ENCODE results near the gene OPN1SW. TPM values are rescaled to one million over a fixed set of nuclear protein-coding genes. Genes with fewer than 3 reads are reported as not detected.

Gene OPN1SW
- total RNA-seq, 2 donors from 2014 or later: not detected

DNA sequence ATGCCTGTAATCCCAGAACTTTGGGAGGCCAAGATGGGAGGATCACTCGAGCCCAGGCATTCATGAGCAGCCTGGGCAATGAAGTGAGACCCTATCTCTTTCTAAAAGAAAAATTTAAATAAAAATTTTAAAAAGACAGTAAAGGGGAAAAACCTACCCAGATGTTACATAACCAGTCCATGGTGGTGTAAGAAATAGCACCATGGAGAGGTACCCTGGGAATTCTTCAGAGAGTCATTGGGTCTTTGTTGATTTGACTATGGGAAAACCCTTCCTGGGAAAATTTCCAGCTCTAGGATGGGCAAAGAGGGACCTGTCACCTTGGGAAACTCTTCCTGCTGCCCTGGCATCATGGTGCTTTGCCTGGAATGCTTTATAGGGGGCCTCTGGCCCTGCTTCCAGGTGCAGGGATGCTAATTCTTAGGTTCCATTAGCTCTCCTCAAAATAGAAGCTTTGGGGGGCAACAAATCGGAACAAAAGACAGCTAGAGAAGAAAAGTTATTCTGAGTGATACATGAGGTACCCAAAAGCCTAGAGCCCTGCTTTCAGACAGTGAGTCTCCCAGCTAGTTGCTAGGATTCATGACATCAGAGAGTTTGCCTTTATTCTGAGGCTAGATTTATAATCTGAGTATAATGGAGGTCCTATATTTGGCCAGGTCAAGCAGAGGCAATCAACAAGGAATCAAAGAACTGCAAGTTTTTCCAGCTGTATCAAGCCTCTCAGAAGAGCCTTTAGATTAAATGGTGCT lies 26.2 kb upstream of the OPN1SW start:
- ATAC-seq: no peak

DNA sequence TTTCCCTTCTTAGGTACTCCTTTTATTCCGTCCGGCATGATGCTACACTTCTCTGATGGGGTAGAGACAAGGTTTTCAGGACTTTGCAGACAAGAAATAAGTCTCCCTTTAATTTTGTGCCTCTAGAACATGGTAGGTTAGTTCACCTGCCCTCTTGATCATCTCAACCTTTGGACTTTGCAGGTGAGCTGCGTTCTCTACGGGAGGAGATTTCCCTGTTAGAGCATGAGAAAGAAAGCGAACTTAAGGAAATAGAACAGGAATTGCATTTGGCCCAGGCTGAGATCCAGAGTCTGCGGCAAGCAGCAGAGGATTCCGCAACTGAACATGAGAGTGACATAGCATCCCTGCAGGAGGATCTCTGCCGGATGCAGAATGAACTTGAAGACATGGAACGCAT lies 25.4 kb upstream of the OPN1SW start:
- TF ChIP-seq POLR2A (IDR thresholded peaks at IDR 0.05): no peak
- TF ChIP-seq, protein P1, sequence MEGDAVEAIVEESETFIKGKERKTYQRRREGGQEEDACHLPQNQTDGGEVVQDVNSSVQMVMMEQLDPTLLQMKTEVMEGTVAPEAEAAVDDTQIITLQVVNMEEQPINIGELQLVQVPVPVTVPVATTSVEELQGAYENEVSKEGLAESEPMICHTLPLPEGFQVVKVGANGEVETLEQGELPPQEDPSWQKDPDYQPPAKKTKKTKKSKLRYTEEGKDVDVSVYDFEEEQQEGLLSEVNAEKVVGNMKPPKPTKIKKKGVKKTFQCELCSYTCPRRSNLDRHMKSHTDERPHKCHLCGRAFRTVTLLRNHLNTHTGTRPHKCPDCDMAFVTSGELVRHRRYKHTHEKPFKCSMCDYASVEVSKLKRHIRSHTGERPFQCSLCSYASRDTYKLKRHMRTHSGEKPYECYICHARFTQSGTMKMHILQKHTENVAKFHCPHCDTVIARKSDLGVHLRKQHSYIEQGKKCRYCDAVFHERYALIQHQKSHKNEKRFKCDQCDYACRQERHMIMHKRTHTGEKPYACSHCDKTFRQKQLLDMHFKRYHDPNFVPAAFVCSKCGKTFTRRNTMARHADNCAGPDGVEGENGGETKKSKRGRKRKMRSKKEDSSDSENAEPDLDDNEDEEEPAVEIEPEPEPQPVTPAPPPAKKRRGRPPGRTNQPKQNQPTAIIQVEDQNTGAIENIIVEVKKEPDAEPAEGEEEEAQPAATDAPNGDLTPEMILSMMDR (IDR thresholded peaks at IDR 0.05): no peak
- H3K9me3 ChIP-seq: no peaks in the 10 kb centered on the region
- H3K27ac ChIP-seq: no peak overlapping the region
- H3K27me3 ChIP-seq: no peaks in the 10 kb centered on the region
- DNase-seq (no peak), ATAC-seq (no peak)
- intact Hi-C loops (cut with DNase I): no loop called here
- H3K36me3 ChIP-seq (replicated peaks in 1 of 2; ENCODE audit: insufficient read depth in 1 of 2, low read depth in 2 of 2): no peaks in the 10 kb centered on the region
- H3K4me3 ChIP-seq: no peak overlapping the region
- 85 to 88% methylated on average over 9 of the region's 9 CpGs for WGBS, 2 donors
- H3K4me1 ChIP-seq: no peaks in the 10 kb centered on the region

More for the DNA sequence above, 26.2 kb upstream of the OPN1SW start:
- H3K9me3 ChIP-seq: no peaks in the 10 kb centered on the region
- WGBS, 2 donors: 84 to 86% methylated on average over 2 of the region's 2 CpGs
- no peak for DNase-seq
- intact Hi-C loops (cut with DNase I): no loop called here
- TF ChIP-seq, protein P1 (IDR thresholded peaks at IDR 0.05): no peak
- TF ChIP-seq POLR2A (IDR thresholded peaks at IDR 0.05): no peak
- H3K4me1 ChIP-seq: no peaks in the 10 kb centered on the region
- no peak overlapping the region for H3K4me3 ChIP-seq
- no peak overlapping the region for H3K27ac ChIP-seq
- H3K36me3 ChIP-seq (replicated peaks in 1 of 2; ENCODE audit: insufficient read depth in 1 of 2, low read depth in 2 of 2): no peaks in the 10 kb centered on the region
- H3K27me3 ChIP-seq: no peaks in the 10 kb centered on the region

GRCh38 chr7:128800567-128800966 lies 25.0 kb upstream of the OPN1SW start:
- ATAC-seq (no peak), DNase-seq (no peak)
- 87 to 95% methylated on average over 3 of the region's 3 CpGs for WGBS, 2 donors
- H3K4me3 ChIP-seq: no peak overlapping the region
- H3K27me3 ChIP-seq: no peaks in the 10 kb centered on the region
- no peak overlapping the region for H3K27ac ChIP-seq
- intact Hi-C loops (cut with DNase I): no loop called here
- H3K4me1 ChIP-seq: no peaks in the 10 kb centered on the region
- no peaks in the 10 kb centered on the region for H3K36me3 ChIP-seq (replicated peaks in 1 of 2; ENCODE audit: insufficient read depth in 1 of 2, low read depth in 2 of 2)
- H3K9me3 ChIP-seq: no peaks in the 10 kb centered on the region
- TF ChIP-seq, protein P1 (IDR thresholded peaks at IDR 0.05): no peak
- no peak for TF ChIP-seq POLR2A (IDR thresholded peaks at IDR 0.05)

DNA sequence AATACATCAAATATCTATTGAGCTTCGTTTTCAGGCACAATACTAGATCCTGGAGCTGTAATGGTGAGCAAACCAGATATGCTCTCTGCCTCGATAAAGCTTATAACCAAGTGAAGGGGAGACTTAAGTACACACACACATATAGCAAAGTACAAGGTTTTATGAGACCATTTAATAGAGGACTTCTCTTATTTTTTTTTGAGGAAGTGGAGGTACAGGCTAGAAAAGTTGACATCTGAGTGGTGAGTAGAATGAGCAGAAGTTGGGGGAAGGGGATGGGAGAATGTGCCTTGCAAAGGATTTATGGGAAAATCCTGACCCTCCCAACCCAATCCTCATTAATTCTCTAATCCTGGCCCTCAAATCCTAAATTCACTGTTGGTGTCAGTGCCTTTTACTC lies 23.9 kb upstream of the OPN1SW start:
- no peak for TF ChIP-seq POLR2A (IDR thresholded peaks at IDR 0.05)
- TF ChIP-seq, protein P1 (IDR thresholded peaks at IDR 0.05): no peak
- H3K27me3 ChIP-seq: no peaks in the 10 kb centered on the region
- H3K4me3 ChIP-seq: no peak overlapping the region
- H3K36me3 ChIP-seq (replicated peaks in 1 of 2; ENCODE audit: insufficient read depth in 1 of 2, low read depth in 2 of 2): no peaks in the 10 kb centered on the region
- no peak for ATAC-seq
- H3K27ac ChIP-seq: no peak overlapping the region
- DNase-seq: no peak
- intact Hi-C loops (cut with DNase I): no loop called here
- no peaks in the 10 kb centered on the region for H3K9me3 ChIP-seq
- no peaks in the 10 kb centered on the region for H3K4me1 ChIP-seq
- 63 to 68% methylated on average over 2 of the region's 2 CpGs for WGBS, 2 donors

- Histone ChIP-seq H3K4me1 (peaks cover 7% of the 10 kb centered on the region), H3K4me3 (no peak overlapping the region), H3K36me3 (replicated peaks in 1 of 2; ENCODE audit: insufficient read depth in 1 of 2, low read depth in 2 of 2) (no peaks in the 10 kb centered on the region), H3K27me3 (no peaks in the 10 kb centered on the region), H3K9me3 (no peaks in the 10 kb centered on the region), H3K27ac (no peak overlapping the region)
- no peak for ATAC-seq
- WGBS, 2 donors: 74 to 78% methylated on average over 5 of the region's 5 CpGs
- intact Hi-C loops (cut with DNase I): no loop called here
- DNase-seq: no peak
- no peak for TF ChIP-seq POLR2A (IDR thresholded peaks at IDR 0.05)
Measured at GRCh38 chr7:128796327-128796726, 20.7 kb upstream of the OPN1SW start.
